ENCODE data around the gene ZSCAN16.

- no peak for TF ChIP-seq BHLHE40 (IDR thresholded peaks at IDR 0.05; ENCODE audit: borderline replicate concordance)
- TF ChIP-seq ELF4 (IDR thresholded peaks at IDR 0.05), result no peak
- TF ChIP-seq SUZ12 (IDR thresholded peaks at IDR 0.05), result no peak
- TF ChIP-seq TARDBP (IDR thresholded peaks at IDR 0.05), result no peak
- no peak for TF ChIP-seq SP1 (IDR thresholded peaks at IDR 0.05)
- TF ChIP-seq FOXM1 (IDR thresholded peaks at IDR 0.05; ENCODE audit: borderline replicate concordance), result no peak
- no peak for TF ChIP-seq FOXA1 (IDR thresholded peaks at IDR 0.05)
- TF ChIP-seq NFRKB (IDR thresholded peaks at IDR 0.05), result no peak
- TF ChIP-seq CTBP1 (IDR thresholded peaks at IDR 0.05; ENCODE audit: borderline replicate concordance), result no peak
- no peak for TF ChIP-seq LEF1 (IDR thresholded peaks at IDR 0.05; ENCODE audit: borderline replicate concordance)
Observed at GRCh38 chr6:28160233-28160632, 35.8 kb downstream of the ZSCAN16 start.

All from HEK293T (cell line).